ENCODE data around the gene U2AF2. TPM values are rescaled to one million over a fixed set of nuclear protein-coding genes. Genes with fewer than 3 reads are reported as not detected.

U2AF2 gene
- total RNA-seq, 1 donor from 2014 or later, result 216 TPM

DNA sequence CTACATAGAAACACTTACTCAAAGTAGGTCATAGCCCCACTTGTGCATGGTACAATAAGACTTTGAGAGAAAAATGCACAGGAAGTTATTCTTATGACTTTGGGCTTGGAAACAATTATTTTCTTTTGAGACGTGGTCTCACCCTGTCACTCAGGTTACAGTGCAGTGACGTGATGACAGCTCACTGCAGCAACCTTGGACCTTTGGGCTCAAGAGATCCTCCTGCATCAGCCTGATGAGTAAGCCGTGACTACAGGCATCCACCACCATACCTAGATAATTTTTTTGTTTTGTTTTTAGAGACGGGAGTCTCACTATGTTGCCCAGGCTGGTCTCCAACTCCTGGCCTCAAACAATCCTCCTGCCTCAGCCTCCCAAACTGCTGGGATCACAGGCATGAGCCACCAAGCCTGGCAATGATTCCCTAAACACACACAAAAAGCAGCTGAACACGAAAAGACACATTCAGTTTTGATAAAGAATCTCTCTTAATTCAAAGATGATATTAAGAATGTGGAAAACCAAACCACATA, 65.4 kb downstream of the U2AF2 start:
- peaks cover 10% of the 10 kb centered on the region for H3K36me3 Mint-ChIP-seq (ENCODE audit: unreplicated experiment)
- no peak for DNase-seq
- H3K4me1 Mint-ChIP-seq (ENCODE audit: low read depth, unreplicated experiment), result no peaks in the 10 kb centered on the region
- peaks cover 2% of the 10 kb centered on the region for H3K27me3 Mint-ChIP-seq (ENCODE audit: unreplicated experiment)
- H3K9me3 Mint-ChIP-seq (ENCODE audit: unreplicated experiment), result peaks cover 8% of the 10 kb centered on the region
- H3K27ac Mint-ChIP-seq (ENCODE audit: unreplicated experiment), result no peak overlapping the region
- no peak overlapping the region for H3K4me3 Mint-ChIP-seq (ENCODE audit: unreplicated experiment)
- TF ChIP-seq, protein P1, sequence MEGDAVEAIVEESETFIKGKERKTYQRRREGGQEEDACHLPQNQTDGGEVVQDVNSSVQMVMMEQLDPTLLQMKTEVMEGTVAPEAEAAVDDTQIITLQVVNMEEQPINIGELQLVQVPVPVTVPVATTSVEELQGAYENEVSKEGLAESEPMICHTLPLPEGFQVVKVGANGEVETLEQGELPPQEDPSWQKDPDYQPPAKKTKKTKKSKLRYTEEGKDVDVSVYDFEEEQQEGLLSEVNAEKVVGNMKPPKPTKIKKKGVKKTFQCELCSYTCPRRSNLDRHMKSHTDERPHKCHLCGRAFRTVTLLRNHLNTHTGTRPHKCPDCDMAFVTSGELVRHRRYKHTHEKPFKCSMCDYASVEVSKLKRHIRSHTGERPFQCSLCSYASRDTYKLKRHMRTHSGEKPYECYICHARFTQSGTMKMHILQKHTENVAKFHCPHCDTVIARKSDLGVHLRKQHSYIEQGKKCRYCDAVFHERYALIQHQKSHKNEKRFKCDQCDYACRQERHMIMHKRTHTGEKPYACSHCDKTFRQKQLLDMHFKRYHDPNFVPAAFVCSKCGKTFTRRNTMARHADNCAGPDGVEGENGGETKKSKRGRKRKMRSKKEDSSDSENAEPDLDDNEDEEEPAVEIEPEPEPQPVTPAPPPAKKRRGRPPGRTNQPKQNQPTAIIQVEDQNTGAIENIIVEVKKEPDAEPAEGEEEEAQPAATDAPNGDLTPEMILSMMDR (IDR thresholded peaks at IDR 0.05; ENCODE audit: partially characterized antibody, unreplicated experiment), result no peak

GRCh38 chr19:55720801-55721200, 66.0 kb downstream of the U2AF2 start:
- Mint-ChIP-seq H3K4me3 (ENCODE audit: unreplicated experiment) (no peak overlapping the region), H3K9me3 (ENCODE audit: unreplicated experiment) (peaks cover 8% of the 10 kb centered on the region), H3K27me3 (ENCODE audit: unreplicated experiment) (peaks cover 2% of the 10 kb centered on the region), H3K4me1 (ENCODE audit: low read depth, unreplicated experiment) (no peaks in the 10 kb centered on the region), H3K36me3 (ENCODE audit: unreplicated experiment) (peaks cover 10% of the 10 kb centered on the region), H3K27ac (ENCODE audit: unreplicated experiment) (no peak overlapping the region)
- TF ChIP-seq, protein P1 (IDR thresholded peaks at IDR 0.05; ENCODE audit: partially characterized antibody, unreplicated experiment), result no peak
- no peak for DNase-seq

DNA sequence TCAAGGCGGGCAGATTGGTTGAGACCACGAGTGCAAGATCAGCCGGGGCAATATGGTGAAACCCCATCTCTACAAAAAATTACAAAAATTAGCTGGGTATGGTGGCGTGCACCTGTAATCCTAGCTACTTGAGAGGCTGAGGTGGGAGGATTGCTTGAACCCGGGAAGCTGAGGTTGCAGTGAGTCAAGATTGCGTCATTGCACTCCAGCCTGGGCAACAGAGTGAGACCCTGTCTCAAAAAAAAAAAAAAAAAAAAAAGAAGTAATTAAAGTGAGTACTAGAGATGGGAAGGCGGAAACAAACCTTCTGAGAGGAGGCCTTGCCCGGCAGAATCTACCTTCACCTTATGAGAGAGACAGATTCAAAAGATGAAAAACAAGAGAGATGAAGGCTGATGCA, 68.7 kb downstream of the U2AF2 start:
- no peaks in the 10 kb centered on the region for H3K4me1 Mint-ChIP-seq (ENCODE audit: low read depth, unreplicated experiment)
- TF ChIP-seq, protein P1 (IDR thresholded peaks at IDR 0.05; ENCODE audit: partially characterized antibody, unreplicated experiment), result no peak
- H3K27ac Mint-ChIP-seq (ENCODE audit: unreplicated experiment), result no peak overlapping the region
- peaks cover 10% of the 10 kb centered on the region for H3K36me3 Mint-ChIP-seq (ENCODE audit: unreplicated experiment)
- H3K27me3 Mint-ChIP-seq (ENCODE audit: unreplicated experiment), result peaks cover 2% of the 10 kb centered on the region
- peaks cover 6% of the 10 kb centered on the region for H3K9me3 Mint-ChIP-seq (ENCODE audit: unreplicated experiment)
- no peak overlapping the region for H3K4me3 Mint-ChIP-seq (ENCODE audit: unreplicated experiment)
- no peak for DNase-seq

Other genes starting within 250 kb of the U2AF2 start
- gene UBE2S, start 247.2 kb upstream of the U2AF2 start, total RNA-seq (ENCODE audit: unreplicated experiment), result 235 TPM
- gene SHISA7, start 211.7 kb upstream of the U2AF2 start, total RNA-seq (ENCODE audit: unreplicated experiment), result 3.2 TPM
- gene ISOC2, start 193.4 kb upstream of the U2AF2 start, total RNA-seq (ENCODE audit: unreplicated experiment), result 24.9 TPM
- gene C19orf85, start 190.3 kb upstream of the U2AF2 start, total RNA-seq (ENCODE audit: unreplicated experiment), result not detected
- 13.7 TPM for gene ZNF628, start 178.4 kb upstream of the U2AF2 start, total RNA-seq (ENCODE audit: unreplicated experiment)
- 125 TPM for gene NAT14, start 169.8 kb upstream of the U2AF2 start, total RNA-seq (ENCODE audit: unreplicated experiment)
- gene SSC5D, start 166.6 kb upstream of the U2AF2 start, total RNA-seq (ENCODE audit: unreplicated experiment), result 7.6 TPM
- 0.42 TPM for gene SBK2, start 117.9 kb upstream of the U2AF2 start, total RNA-seq (ENCODE audit: unreplicated experiment)
- gene SBK3, start 109.5 kb upstream of the U2AF2 start, total RNA-seq (ENCODE audit: unreplicated experiment), result not detected
- 48.9 TPM for gene ZNF579, start 74.2 kb upstream of the U2AF2 start, total RNA-seq (ENCODE audit: unreplicated experiment)
- gene FIZ1, start 55.5 kb upstream of the U2AF2 start, total RNA-seq (ENCODE audit: unreplicated experiment), result 26.0 TPM
- 6.7 TPM for gene ZNF524, start 54.7 kb upstream of the U2AF2 start, total RNA-seq (ENCODE audit: unreplicated experiment)
- 14.6 TPM for gene ZNF865, start 49.4 kb upstream of the U2AF2 start, total RNA-seq (ENCODE audit: unreplicated experiment)
- 8.4 TPM for gene ZNF784, start 30.5 kb upstream of the U2AF2 start, total RNA-seq (ENCODE audit: unreplicated experiment)
- 43.6 TPM for gene ZNF580, start 14.0 kb upstream of the U2AF2 start, total RNA-seq (ENCODE audit: unreplicated experiment)
- 31.0 TPM for gene ZNF581, start 11.4 kb upstream of the U2AF2 start, total RNA-seq (ENCODE audit: unreplicated experiment)
- 32.1 TPM for gene CCDC106, start 6.8 kb upstream of the U2AF2 start, total RNA-seq (ENCODE audit: unreplicated experiment)
- 150 TPM for gene EPN1, start 20.2 kb downstream of the U2AF2 start, total RNA-seq (ENCODE audit: unreplicated experiment)
- not detected for gene NLRP9, start 83.4 kb downstream of the U2AF2 start, total RNA-seq (ENCODE audit: unreplicated experiment)
- gene RFPL4A, start 104.1 kb downstream of the U2AF2 start, total RNA-seq (ENCODE audit: unreplicated experiment), result not detected
- 0.96 TPM for gene RFPL4AL1, start 114.1 kb downstream of the U2AF2 start, total RNA-seq (ENCODE audit: unreplicated experiment)
- gene NLRP11, start 177.0 kb downstream of the U2AF2 start, total RNA-seq (ENCODE audit: unreplicated experiment), result 0.34 TPM
- gene NLRP4, start 181.5 kb downstream of the U2AF2 start, total RNA-seq (ENCODE audit: unreplicated experiment), result not detected

Measured in glutamatergic neuron (in vitro differentiated cells).